ENCODE results near the gene RLBP1. TPM values are rescaled to one million over a fixed set of nuclear protein-coding genes. Genes with fewer than 3 reads are reported as not detected.

RLBP1 gene
- total and polyA plus RNA-seq, 2 of the 13 experiments (the other 11 are each of a cell fraction or from before 2014, with no cell fraction given) = 0.07 TPM; not detected in 1

GRCh38 chr15:89206908-89207331, 14.5 kb downstream of the RLBP1 start (continued):
- TF ChIP-seq YY1 (IDR thresholded peaks at IDR 0.05; ENCODE audit: insufficient read depth, insufficient replicate concordance, low read depth, low read length) (peak; percentile 42), RXRB (CRISPR knock-in tag; IDR thresholded peaks at IDR 0.05; ENCODE audit: borderline replicate concordance) (peak; percentile 39; the same call in 1 of the 2 replicates), DRAP1 (CRISPR knock-in tag; IDR thresholded peaks at IDR 0.05) (0 out of 2 replicates have a peak, but pooled peaks have one; percentile 17), ZNF572 (CRISPR knock-in tag; IDR thresholded peaks at IDR 0.05) (0 out of 2 replicates have a peak, but pooled peaks have one; percentile 40), FUBP1 (CRISPR knock-in tag; IDR thresholded peaks at IDR 0.05; ENCODE audit: borderline replicate concordance) (no peak), ELF3 (CRISPR knock-in tag; IDR thresholded peaks at IDR 0.05) (0 out of 2 replicates have a peak, but pooled peaks have one; percentile 20), ZNF124 (CRISPR knock-in tag; IDR thresholded peaks at IDR 0.05) (0 out of 2 replicates have a peak, but pooled peaks have one; percentile 39), XRCC5 (optimal IDR thresholded peaks at IDR 0.05; ENCODE audit: low read length) (peak; percentile 70), ETV5 (CRISPR knock-in tag; IDR thresholded peaks at IDR 0.05; ENCODE audit: borderline replicate concordance) (0 out of 2 replicates have a peak, but pooled peaks have one; percentile 12), ZSCAN9 (CRISPR knock-in tag; IDR thresholded peaks at IDR 0.05; ENCODE audit: borderline replicate concordance) (0 out of 2 replicates have a peak, but pooled peaks have one; percentile 44), ZNF687 (CRISPR knock-in tag; IDR thresholded peaks at IDR 0.05) (peak; percentile 49), HNRNPL (IDR thresholded peaks at IDR 0.05; ENCODE audit: low read depth, low read length) (peak; percentile 74; the same call in 1 of the 2 replicates), FOXA3 (CRISPR knock-in tag; IDR thresholded peaks at IDR 0.05) (0 out of 2 replicates have a peak, but pooled peaks have one; percentile 29), ASH2L (IDR thresholded peaks at IDR 0.05; ENCODE audit: insufficient read length, low read depth, low read length) (no peak), ZNF704 (CRISPR knock-in tag; IDR thresholded peaks at IDR 0.05; ENCODE audit: borderline replicate concordance) (no peak), PPARG (CRISPR knock-in tag; conservative IDR thresholded peaks at IDR 0.05) (0 out of 2 replicates have a peak, but pooled peaks have one; percentile 17), ZNF512B (CRISPR knock-in tag; IDR thresholded peaks at IDR 0.05; ENCODE audit: borderline replicate concordance) (no peak), GATAD2A (CRISPR knock-in tag; IDR thresholded peaks at IDR 0.05) (0 out of 2 replicates have a peak, but pooled peaks have one; percentile 28), RAD21 (CRISPR knock-in tag; IDR thresholded peaks at IDR 0.05) (peak; percentile 83)

All from HepG2 (cell line).